ENCODE data around the gene SF3A2.

GRCh38 chr19:2260341-2260805 is 23.7 kb downstream of the SF3A2 start:
- TF ChIP-seq CTCF (IDR thresholded peaks at IDR 0.05) (no peak), POLR2A (IDR thresholded peaks at IDR 0.05) (no peak)
